Kidney epithelial cell (primary cell): ENCODE results near the gene CFAP61. TPM values are rescaled to one million over a fixed set of nuclear protein-coding genes. Genes with fewer than 3 reads are reported as not detected.

ENCODE experiments used
- DNase-seq: peaks from one replicate; pipeline ENCODE4 v3.0.0-alpha.2; 2010; ENCODE audit warnings: low read depth
- H3K27me3 ChIP-seq: 2 replicates; pipeline ENCODE4 v1.6.0; 2011; ENCODE audit warnings: low read length; ENCODE audit not compliant: control insufficient read depth, insufficient read depth
- H3K36me3 ChIP-seq: 2 replicates; pipeline ENCODE4 v1.5.1; 2011; ENCODE audit warnings: low read length; ENCODE audit not compliant: control insufficient read depth, insufficient read depth
- H3K4me3 ChIP-seq: 2 replicates; pipeline ENCODE4 v1.5.1; 2011; ENCODE audit warnings: low read depth, mild to moderate bottlenecking, control low read depth, low read length
- total RNA-seq: library from RNA; depleted of rRNA; stranded (reverse); fragments of >200 nt; gene quantifications from 2 replicates; pipeline ENCODE4 v1.2.3, GENCODE V29; 2015
- TF ChIP-seq, protein P1 (sequence below): IDR thresholded peaks from 2 replicates; pipeline ENCODE4 v1.5.1; 2011; ENCODE audit warnings: mild to moderate bottlenecking, moderate library complexity, low read length, control low read depth, inconsistent platforms; ENCODE audit not compliant: insufficient read depth, poor library complexity, severe bottlenecking

The CFAP61 gene
- total RNA-seq, 1 donor from 2014 or later = not detected

DNA sequence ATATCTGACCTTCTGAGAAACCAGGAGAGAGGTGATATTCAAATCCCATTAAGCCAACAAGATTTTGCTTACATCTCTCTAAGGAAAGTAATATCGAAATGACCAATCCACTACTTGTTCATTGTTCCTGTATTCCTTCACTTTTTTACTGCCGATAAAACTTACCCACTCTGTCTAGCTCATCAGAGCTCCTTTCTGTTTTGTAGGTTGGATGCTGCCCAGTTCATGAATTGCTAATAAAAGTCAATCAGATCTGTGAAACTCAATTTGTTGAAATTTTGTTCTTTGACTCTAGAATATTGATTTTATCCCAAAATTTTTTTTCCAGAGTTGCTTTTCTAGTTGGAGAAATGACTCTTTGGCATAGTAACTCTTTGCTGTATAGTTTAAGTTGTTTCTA is 166.7 kb downstream of the CFAP61 start:
- TF ChIP-seq, protein P1, sequence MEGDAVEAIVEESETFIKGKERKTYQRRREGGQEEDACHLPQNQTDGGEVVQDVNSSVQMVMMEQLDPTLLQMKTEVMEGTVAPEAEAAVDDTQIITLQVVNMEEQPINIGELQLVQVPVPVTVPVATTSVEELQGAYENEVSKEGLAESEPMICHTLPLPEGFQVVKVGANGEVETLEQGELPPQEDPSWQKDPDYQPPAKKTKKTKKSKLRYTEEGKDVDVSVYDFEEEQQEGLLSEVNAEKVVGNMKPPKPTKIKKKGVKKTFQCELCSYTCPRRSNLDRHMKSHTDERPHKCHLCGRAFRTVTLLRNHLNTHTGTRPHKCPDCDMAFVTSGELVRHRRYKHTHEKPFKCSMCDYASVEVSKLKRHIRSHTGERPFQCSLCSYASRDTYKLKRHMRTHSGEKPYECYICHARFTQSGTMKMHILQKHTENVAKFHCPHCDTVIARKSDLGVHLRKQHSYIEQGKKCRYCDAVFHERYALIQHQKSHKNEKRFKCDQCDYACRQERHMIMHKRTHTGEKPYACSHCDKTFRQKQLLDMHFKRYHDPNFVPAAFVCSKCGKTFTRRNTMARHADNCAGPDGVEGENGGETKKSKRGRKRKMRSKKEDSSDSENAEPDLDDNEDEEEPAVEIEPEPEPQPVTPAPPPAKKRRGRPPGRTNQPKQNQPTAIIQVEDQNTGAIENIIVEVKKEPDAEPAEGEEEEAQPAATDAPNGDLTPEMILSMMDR = no peak
- no peak for DNase-seq
- no peak overlapping the region for H3K4me3 ChIP-seq
- peaks cover 2% of the 10 kb centered on the region for H3K27me3 ChIP-seq
- H3K36me3 ChIP-seq = no peaks in the 10 kb centered on the region

DNA sequence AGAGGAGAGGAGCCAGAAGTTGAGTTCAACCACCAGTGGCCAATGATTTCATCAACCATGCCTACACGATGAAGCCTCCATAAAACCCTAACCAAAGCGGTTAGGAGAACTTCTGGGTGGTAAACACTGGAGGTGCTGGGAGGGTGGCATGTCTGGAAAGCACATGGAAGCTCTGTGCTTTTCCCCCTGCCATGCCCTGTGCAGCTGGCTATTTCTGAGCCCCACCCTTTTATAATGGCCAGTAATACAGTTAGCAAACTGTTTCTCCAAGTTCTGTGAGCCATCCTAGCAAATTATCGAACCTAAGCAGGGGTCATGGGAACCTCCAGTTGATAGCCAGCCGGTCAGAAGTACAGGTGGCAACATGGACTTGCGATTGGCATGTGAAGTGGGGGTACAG is 167.8 kb downstream of the CFAP61 start:
- no peak for DNase-seq
- no peaks in the 10 kb centered on the region for H3K36me3 ChIP-seq
- TF ChIP-seq, protein P1 = no peak
- peaks cover 2% of the 10 kb centered on the region for H3K27me3 ChIP-seq
- H3K4me3 ChIP-seq = no peak overlapping the region

DNA sequence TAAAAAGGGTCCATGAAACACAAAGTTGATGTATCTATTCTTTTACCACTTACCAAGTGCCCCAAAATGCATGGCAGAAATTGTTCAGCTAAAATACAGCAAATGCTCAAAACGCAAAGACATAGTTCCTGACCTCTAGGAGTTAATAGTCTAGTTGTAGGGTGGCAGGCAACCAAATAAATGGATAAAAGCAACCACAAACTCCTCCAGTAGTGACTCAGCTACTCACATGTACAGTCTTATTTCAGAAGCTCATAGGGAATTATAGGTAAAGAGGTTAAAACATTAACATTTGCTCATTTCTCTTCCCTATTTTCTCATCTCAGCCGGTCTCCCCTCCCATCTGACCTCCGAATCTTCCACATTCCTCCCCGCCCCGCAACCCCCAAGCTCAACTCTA is 171.6 kb downstream of the CFAP61 start:
- Histone ChIP-seq H3K36me3 (no peaks in the 10 kb centered on the region), H3K4me3 (no peak overlapping the region), H3K27me3 (no peaks in the 10 kb centered on the region)
- TF ChIP-seq, protein P1 = no peak
- no peak for DNase-seq

DNA sequence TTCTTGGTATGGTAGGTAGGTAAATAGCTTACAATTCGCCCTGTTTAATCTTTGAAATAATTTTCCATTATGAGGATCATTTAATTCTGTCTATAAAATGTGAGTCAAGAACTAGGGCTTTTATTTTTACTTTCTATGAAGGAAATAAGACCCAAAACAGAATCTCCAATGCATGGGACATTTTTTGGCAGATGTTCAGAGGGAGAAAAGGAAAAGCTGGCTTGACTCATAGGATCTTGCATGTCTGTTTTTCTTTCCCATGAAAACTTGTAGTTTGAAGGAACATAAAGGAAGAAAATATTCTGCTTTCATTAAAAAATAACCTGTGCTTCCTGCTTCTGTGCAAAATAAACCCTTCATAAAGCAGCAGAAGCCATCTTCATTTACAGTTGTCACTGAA is 172.5 kb downstream of the CFAP61 start:
- Histone ChIP-seq H3K4me3 (no peak overlapping the region), H3K27me3 (no peaks in the 10 kb centered on the region), H3K36me3 (no peaks in the 10 kb centered on the region)
- DNase-seq = no peak
- TF ChIP-seq, protein P1 = no peak

DNA sequence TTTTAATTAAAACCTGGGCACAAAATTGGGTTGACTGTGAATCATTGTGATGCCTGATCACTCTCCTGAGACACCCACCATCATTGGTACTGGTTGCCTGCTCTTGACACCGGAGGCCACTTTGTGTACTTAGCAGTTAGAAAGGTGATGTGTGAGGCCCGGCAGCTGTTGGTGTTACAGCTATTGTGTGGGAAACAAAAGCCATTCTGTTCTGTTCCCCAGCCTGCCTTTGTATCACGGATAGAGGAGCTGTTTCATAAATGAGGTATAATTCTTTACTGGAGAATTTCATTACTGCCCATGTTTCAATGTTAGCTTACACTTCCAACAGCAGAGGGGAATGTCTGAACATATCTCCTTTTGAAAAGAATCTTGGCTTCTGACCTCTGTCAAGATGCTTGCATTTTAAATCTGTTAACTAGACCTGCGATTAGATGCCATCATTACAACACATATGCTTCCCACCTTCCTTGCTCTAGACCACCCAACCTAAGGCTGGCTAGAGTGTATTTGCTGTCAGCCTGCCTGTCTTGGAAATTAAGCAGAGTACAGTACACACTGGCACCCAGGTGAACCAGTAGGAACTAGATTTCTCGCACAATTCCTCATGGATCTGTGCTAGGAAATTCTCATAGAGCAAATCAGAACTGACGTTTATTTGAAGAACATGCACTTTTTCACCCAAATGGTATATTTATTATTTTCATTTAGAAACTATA is 173.2 kb downstream of the CFAP61 start:
- no peaks in the 10 kb centered on the region for H3K36me3 ChIP-seq
- DNase-seq = no peak
- no peak overlapping the region for H3K4me3 ChIP-seq
- H3K27me3 ChIP-seq = no peaks in the 10 kb centered on the region
- TF ChIP-seq, protein P1 = no peak

DNA sequence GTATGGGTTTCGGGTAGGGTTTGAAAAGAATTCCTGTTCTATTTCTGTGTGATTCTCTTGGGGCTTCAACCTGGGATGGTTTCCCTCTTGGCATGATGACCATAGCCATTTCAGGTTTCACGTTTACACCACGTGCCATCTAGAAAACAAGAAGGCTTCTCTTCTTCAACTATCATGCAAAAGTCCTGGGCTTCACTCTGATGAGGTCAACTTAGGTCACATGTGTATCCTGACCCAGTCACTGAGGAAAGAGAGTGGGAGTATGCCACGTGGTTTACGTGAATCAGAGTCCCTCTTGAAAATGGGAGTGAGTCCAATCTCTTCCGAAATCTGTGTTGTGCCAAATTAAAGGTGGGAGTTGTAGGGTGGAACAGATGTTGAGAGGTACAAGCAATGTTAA is 174.2 kb downstream of the CFAP61 start:
- H3K4me3 ChIP-seq = no peak overlapping the region
- DNase-seq = no peak
- no peaks in the 10 kb centered on the region for H3K27me3 ChIP-seq
- TF ChIP-seq, protein P1 = no peak
- H3K36me3 ChIP-seq = no peaks in the 10 kb centered on the region
